ENCODE results near the gene ZBTB39.
"Not testable (repeated sequence)": the region's sequence is repeated elsewhere in the genome, so short reads cannot be mapped to it uniquely, and the experiment has no call there.

The ZBTB39 gene

DNA sequence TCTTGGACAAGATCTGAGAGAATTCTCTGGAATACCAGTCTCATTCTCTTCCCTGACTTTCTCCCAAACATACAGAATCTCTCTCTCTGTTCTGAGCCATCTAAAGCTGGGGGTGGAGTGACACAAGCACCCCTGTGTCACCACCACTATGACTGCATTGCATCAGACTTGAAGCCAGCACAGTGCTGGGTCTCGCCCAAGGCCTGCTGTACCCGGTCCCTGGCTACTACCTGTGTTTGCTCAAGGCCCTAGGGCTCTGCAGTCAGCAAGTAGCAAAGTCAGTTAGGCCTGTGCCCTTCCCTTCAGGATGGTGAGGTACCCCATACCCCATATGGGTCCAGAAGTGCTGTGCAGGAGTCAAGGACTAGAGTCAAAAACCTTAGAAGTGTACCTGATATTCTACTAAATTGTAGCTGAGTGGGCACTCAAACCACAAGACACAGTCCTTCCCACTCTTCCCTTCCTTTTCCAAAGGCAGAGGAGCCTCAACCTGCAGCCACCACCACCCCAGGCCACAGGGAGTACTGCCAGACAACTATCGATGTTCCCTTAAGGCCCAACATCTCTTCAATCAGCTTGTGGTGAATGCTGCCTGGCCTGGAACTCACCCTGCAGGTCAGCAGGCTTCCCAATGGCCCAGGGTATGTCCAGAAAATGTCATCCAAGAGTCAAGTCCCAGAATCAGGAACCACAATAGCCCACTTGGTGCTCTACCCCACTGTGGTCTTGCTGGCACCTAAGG is 27.8 kb downstream of the ZBTB39 start:
- DNase-seq: no peak

DNA sequence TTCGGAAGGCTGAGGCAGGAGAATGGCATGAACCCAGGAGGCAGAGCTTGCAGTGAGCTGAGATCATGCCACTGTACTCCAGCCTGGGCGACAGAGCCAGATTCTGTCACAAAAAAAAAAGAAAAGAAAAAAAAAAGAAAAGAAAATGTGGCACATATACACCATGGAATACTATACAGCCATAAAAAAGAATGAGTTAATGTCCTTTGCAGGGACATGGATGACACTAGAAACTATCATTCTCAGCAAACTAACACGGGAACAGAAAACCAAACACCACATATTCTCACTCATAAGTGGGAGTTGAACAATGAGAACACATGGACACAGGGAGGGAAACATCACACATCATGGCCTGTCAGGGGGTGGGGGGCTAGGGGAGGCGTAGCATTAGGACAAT is 29.0 kb downstream of the ZBTB39 start:
- DNase-seq: not testable (repeated sequence)

DNA sequence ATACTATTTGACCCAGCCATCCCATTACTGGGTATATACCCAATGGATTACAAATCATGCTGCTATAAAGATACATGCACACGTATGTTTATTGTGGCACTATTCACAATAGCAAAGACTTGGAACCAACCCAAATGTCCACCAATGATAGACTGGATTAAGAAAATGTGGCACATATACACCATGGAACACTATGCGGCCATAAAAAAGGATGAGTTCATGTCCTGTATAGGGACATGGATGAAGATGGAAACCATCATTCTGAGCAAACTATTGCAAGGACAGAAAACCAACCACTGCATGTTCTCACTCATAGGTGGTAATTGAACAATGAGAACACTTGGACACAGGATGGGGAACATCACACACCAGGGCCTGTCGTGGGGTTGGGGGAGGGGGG is 32.1 kb downstream of the ZBTB39 start:
- not testable (repeated sequence) for DNase-seq

DNA sequence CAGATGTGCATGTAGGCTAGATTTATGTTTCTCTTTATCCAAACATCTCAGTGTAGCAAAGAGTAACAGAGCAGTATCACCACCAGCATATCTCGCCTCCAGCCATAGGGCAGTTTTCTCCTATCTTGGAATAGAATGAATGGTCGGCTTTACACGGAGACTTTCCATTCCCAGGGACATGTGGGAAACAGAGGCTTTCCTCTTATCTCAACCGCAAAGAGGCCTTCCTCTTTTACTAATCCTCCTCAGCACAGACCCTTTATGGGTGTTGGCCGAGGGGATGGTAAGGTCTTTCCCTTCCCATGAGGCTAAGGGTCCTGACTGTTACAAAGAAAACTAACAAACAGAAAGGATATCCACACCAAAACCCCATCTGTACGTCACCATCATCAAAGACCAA is 37.4 kb downstream of the ZBTB39 start:
- DNase-seq: peak; percentile 4

DNA sequence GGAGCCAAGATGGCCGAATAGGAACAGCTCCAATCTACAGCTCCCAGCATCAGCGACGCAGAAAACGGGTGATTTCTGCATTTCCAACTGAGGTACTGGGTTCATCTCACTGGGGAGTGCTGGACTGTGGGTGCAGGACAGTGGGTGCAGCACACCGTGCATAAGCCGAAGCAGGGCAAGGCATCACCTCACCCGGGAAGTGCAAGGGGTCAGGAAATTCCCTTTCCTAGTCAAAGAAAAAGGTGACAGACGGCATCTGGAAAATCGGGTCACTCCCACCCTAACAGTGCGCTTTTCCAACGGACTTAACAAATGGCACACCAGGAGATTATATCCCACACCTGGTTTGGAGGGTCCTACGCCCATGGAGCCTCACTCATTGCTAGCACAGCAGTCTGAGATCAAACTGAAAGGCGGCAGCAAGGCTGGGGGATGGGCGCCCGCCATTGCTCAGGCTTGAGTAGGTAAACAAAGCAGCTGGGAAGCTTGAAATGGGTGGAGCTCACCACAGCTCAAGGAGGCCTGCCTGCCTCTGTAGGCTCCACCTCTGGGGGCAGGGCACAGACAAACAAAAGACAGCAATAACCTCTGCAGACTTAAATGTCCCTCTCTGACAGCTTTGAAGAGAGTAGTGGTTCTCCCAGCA is 40.2 kb downstream of the ZBTB39 start:
- not testable (repeated sequence) for DNase-seq

DNA sequence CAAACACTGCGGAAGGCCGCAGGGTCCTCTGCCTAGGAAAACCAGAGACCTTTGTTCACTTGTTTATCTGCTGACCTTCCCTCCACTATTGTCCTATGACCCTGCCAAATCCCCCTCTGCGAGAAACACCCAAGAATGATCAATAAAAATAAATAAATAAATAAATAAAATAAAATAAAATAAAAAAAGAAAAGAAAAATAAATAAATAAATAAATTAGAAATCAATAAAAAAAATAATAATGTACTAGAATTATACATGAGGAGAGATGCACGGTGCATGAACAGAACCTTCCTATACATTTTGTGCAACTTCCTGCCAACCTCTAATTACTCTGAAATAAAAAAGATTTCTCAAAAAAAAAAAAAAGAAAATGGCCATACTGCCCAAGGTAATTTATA is 41.2 kb downstream of the ZBTB39 start:
- not testable (repeated sequence) for DNase-seq

DNA sequence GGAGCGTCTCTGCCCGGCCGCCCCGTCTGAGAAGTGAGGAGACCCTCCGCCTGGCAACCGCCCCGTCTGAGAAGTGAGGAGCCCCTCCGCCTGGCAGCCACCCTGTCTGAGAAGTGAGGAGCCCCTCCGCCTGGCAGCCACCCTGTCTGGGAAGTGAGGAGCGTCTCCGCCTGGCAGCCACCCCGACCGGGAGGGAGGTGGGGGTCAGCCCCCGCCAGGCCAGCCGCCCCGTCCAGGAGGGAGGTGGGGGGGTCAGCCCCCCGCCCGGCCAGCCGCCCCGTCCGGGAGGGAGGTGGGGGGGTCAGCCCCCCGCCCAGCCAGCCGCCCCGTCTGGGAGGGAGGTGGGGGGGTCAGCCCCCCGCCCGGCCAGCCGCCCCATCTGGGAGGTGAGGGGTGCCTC is 42.8 kb downstream of the ZBTB39 start:
- DNase-seq: not testable (repeated sequence)

DNA sequence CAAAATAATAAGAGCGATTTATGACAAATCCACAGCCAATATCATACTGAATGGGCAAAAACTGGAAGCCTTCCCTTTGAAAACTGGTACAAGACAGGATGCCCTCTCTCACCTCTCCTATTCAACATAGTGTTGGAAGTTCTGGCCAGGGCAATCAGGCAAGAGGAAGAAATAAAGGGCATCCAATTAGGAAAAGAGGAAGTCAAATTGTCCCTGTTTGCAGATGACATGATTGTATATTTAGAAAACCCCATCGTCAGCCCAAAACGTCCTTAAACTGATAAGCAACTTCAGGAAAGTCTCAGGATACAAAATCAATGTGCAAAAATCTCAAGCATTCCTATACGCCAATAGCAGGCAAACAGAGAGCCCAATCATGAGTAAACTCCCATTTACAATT is 44.1 kb downstream of the ZBTB39 start:
- DNase-seq: not testable (repeated sequence)

DNA sequence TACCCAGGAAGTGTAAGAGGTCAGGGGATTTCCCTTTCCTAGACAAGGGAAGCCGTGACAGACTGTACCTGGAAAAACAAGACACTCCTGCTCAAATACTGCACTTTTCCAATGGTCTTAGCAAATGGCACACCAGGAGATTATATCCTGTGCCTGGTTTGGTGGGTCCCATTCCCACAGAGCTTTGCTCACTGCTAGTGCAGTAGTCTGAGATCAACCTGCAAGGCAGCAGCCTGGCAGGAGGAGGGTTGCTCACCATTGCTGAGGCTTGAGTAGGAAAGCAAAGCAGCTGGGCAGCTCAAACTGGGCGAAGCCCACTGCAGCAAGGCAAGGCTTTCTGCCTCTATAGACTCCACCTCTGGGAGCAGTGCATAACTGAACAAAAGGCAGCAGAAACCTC is 47.9 kb downstream of the ZBTB39 start:
- no peak for DNase-seq

DNA sequence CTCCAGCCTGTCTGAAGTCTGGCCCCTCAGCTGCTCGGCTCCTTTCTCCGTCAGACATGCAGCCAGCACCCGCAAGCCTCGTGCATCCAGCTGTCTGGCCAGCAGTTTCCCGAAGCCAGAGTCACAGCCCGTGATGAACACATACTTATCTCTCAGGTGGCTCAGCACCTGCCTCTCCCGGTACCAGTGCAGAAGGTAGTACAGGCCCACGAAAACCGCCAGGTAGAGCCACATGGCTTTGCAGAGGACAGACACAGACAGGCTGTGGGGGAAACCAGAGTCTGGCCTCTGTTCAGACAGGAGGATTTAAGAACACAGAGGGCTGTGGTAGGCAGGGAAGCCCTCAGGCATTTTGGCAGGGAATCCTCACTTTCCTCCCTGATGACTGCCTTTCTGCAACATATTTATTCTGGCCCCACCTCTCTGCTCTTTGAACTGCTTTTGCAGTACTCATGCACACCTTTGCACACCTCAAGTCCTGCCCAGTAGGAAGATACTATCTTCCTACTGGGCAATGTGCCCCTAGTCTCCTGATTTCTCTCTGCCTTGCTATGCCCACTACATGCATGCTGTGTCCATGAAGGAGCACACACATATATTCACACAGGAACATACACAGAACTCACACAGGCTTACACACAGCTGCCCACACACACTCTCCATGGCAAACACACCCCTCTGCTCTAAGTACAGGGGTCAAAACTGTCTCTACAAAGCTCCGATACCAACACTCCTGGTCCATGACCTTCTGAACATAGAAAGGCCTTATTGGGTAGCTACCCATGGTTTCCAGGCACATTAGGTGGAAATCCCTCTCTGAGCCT is 48.9 kb downstream of the ZBTB39 start, which contains the start of gene RDH16:
Gene RDH16, minus strand, starts transcription at position 380 of the 824 bp plus-strand sequence. Its CDS starts 146 bp downstream, at position 234.
- no peak for DNase-seq

DNA sequence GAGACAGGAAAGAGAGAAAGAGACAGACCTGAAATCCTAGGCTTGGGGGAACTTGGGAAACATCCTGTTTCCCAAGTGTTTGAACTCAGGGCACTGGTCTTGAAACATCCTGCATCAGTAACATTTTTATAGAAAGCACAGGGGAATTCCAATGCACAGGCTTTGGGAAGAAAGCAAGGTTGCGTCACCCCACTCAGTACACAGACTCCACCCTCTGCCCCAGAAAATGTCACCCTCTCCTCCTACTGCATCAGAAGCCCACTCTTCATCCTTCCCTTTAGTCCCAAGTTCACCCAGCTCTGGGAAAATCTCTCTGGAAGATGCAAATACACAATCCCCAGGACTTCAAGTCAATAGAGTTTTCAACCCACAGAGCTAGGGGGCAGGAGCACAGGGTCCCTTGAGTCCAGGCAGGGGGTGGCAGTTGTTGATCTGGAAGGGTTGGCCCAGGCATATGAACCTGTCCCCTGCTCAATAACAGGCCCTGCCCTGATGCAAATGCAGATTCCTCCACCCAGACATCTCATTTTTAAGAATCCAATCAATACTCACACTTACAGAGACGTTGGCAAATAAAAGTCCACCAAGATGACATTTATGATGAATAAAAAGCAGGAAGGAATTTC is 50.6 kb downstream of the ZBTB39 start:
- no peak for DNase-seq

DNA sequence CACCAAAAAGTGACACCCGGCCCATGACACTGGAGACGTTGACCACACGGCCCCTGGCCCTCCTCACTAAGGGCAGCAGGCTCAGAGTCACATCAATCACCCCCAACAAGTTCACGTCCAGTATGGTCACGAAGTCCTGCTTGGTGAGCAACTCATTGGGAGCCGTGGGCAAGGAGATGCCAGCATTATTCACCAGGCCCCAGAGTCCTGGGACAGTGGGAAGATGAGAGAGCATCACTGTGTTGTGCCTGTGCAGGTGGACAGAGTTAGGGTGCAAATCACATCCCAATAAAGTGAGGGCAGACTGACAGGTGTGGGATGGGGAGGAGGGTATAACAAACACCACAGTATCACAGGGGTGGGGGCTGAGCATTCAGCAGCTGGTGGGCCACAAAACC is 51.4 kb downstream of the ZBTB39 start:
- DNase-seq: no peak

DNA sequence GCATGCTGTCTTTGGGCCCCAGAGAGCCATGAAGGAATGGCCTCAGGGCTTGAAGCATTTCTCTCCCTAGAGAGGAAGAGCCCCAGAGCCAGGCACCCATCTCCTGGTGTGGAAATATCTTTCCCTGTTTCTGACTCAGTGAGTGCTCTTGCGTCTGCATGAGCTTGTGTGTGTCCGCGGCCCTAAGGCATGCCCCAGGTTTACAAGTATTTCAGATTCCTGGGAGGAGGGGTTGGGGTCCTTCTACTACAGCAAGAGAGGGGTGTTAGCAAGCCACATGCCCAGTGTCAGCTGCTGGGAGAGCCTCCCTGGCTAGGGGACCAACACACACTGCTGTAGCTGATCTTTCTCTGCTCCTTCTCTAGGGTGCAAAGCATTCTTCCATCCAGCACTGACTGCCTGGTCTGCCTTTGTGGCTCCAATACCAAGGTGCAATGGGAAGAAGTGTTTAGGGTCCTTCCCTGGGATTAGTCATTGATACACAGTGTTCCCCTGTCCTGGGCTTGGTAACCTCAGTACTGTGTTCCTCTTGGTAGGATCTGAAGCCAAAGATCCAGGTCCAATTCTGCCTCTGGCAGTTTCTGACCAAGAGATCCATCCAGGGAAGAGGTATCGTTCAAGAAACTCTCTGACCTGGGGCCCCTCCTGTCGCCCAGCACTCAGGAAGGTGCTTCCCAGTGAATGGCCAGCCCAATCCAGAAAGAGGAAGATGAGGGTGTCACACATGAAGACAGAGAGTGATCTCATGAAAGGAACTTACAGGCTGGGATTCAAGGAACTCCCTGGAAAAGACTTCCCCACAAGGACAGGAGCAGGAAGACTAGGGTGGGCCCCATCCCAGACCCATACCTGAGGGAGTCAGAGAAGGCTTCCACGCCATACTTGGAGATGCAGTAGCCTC is 52.0 kb downstream of the ZBTB39 start:
- no peak for DNase-seq

DNA sequence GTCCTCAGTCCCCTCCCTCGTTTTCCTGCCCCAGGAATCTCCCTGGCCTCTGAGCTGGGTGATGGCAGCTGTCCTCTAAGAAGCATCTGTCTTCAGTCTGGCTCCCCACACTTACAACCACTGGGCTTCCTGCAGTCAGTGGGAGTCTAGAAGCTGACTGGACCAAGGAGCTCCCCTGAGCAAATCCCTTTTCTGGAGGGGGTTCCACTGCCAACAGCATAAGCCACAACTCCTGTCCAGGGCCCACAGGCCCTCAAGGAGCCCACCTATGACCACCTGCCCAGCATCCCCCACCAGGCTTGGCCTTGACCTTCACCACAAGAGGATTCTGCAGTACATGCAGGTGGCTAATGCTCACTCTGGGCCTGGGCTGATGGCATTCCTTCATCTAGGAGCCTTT is 53.0 kb downstream of the ZBTB39 start:
- no peak for DNase-seq

DNA sequence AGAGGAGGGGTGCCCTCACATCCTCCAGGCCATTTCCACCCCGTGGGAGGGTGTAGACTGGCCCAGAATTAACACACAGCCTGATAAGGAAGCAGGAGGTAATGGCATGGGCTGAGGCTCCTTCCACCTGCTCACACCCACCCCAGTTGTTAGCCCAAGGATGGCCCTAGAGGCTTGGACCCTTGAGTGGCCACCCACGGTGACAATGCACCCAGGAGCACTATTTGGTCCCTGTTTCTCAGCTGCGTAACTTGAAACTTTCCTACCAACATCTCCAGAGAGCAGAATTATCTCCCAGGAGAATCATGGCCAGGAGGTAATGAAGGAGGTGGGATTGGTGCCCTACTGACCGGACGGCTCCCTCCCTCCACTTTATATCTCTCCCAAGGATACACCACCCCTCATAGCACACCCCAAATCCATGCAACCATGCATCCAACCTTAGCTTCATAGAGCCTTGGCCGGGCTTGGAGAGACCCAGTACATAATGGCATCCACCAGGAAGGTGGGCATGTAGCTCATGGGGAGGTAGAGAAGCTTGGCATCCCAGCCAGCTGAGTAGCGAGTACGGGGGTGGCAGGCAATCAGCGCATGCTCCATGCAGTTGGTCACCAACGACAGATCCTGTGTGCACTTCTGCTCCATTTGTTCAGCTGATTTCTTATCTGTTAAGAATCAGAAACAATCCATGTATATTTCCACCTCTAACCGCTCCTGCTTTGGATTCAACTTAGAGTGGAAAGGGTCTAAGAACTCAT is 54.6 kb downstream of the ZBTB39 start:
- DNase-seq: no peak

DNA sequence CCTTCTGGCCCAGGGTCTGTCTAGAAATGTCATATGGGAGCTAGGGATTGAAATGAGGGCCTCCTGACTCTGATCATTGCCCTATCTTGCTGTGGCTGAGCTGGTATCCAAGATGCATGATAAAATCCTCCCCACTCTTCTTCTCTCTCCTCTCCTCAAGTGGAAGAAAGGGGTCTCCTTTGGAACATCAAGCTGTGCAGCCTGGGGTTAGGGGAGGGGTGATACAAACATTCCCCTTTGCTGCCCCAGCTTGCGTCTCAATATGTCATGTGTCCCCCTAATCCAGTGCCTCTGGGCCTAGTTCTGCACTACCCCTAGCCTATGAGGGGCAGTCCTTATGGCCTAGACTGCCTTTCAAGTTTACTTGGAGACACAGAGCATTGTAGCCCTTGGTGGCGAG is 57.5 kb downstream of the ZBTB39 start:
- DNase-seq: no peak

Measured in hematopoietic multipotent progenitor cell treated with erythropoietin and hydrocortisone succinate and interleukin-3 and kit ligand, for 6 days (in vitro differentiated cells).